ENCODE measurements around the gene ARL15.

ARL15 gene

GRCh38 chr5:54313311-54314270 lies 3.2 kb upstream of the ARL15 start:
- in situ Hi-C loops (cut with MboI; ENCODE audit: low sequenced_read_pairs, unreplicated experiment), result no loop called here
- DNase-seq (ENCODE audit: low spot score), result no peak
- TF ChIP-seq CTCF (IDR thresholded peaks at IDR 0.05; ENCODE audit: borderline replicate concordance, control extremely low read depth, extremely low read depth, insufficient read depth, missing control alignments), result no peak

GRCh38 chr5:54312499-54312898 lies 2.1 kb upstream of the ARL15 start:
- DNase-seq (ENCODE audit: low spot score), result no peak
- in situ Hi-C loops (cut with MboI; ENCODE audit: low sequenced_read_pairs, unreplicated experiment), result no loop called here
- TF ChIP-seq CTCF (IDR thresholded peaks at IDR 0.05; ENCODE audit: borderline replicate concordance, control extremely low read depth, extremely low read depth, insufficient read depth, missing control alignments), result no peak

- no peak for TF ChIP-seq CTCF (IDR thresholded peaks at IDR 0.05; ENCODE audit: borderline replicate concordance, control extremely low read depth, extremely low read depth, insufficient read depth, missing control alignments)
- DNase-seq (ENCODE audit: low spot score), result peak; percentile 14
- in situ Hi-C loops (cut with MboI; ENCODE audit: low sequenced_read_pairs, unreplicated experiment), result no loop called here
These were observed 854 bp upstream of the ARL15 start for GRCh38 chr5:54311176-54311677.

DNA sequence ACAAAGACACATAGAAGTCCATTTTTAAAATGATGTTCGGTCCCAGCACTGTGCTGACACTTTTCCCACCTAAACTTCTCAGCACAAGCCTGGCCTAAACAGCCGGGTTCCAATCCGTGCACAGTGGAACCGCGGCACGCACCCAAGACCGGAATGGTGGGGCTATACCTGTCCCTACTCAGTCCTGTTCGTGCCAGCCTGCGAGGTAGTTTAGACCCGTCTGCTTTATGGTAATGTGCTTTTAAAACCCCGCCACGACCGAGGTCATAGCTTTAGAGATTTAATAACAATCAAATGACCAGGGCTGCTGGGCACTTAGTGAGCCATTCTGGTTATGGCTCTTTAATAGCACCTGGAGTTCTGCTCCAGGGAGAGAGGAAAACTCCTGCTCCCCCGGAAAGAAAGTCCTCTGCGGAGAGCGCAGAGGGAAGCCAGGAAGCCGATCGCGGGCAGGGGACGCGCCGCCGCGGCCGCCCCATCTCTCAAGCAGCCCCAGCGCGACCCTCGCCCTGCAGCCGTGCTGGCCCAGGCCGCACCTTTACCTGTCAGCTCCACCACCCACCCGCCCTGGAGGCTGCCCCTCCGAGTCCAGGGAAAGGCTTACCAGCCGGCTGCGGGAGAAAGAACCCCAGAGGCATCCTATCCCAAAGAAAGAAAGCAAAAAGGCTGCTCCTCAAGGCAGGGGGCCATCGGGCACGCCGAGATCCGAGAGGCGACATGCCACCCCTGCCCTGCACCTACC lies 511 bp downstream of the ARL15 start:
- DNase-seq (ENCODE audit: low spot score), result peak; percentile 20
- in situ Hi-C loops (cut with MboI; ENCODE audit: low sequenced_read_pairs, unreplicated experiment), result no loop called here
- TF ChIP-seq CTCF (IDR thresholded peaks at IDR 0.05; ENCODE audit: borderline replicate concordance, control extremely low read depth, extremely low read depth, insufficient read depth, missing control alignments), result no peak

DNA sequence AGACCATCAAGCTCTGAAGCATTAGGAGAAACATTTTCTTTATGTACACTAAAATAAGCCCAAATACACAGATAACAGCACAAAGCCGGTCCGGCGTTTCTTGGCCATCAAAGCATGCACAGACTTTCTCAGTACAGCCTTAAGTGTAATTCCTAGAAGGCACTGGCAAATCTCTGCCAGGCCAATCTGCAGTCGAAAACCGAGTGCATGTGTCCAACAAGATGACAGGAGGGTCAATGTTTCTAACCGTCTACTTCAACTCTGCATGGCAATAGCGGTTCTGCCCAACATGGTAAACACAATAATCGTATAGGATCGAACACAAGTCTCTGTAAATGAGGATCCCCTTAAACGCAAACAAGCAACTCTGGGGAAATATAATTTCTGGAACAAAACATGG lies 1.1 kb downstream of the ARL15 start:
- no peak for DNase-seq (ENCODE audit: low spot score)
- in situ Hi-C loops (cut with MboI; ENCODE audit: low sequenced_read_pairs, unreplicated experiment), result no loop called here
- TF ChIP-seq CTCF (IDR thresholded peaks at IDR 0.05; ENCODE audit: borderline replicate concordance, control extremely low read depth, extremely low read depth, insufficient read depth, missing control alignments), result no peak

DNA sequence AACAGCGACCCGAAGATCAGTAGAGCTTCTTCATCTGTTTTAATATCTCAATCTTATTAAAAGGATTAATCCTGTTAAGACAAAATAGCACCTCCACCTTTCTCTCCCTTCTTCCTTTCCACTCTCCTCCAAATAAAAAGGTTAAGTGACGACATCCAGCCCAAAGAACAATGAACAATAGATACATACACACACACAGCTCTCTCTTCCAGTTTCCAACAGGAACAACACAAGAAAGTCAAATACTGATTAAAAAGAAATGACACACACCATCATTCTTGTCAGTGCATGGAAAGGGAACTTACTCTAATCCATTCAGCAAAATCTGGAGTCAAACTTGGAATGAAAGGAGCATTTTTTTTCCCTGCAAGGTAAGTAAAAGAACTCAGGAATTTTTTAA lies 2.8 kb downstream of the ARL15 start:
- in situ Hi-C loops (cut with MboI; ENCODE audit: low sequenced_read_pairs, unreplicated experiment), result no loop called here
- TF ChIP-seq CTCF (IDR thresholded peaks at IDR 0.05; ENCODE audit: borderline replicate concordance, control extremely low read depth, extremely low read depth, insufficient read depth, missing control alignments), result no peak

More for the DNA sequence above, 2.8 kb downstream of the ARL15 start:
- no peak for DNase-seq (ENCODE audit: low spot score)

All from GM13976 (cell line).